UCSD-AML1 (cell line): Measurements from ENCODE around the gene SPATA1.
"Not testable (repeated sequence)": the region's sequence is repeated elsewhere in the genome, so short reads cannot be mapped to it uniquely, and the experiment has no call there.

Experiments used
- DNase-seq: peaks from one replicate; lab custom pipeline; 2025; ENCODE audit not compliant: unreplicated experiment; lab: John Stamatoyannopoulos, UW

The SPATA1 gene

GRCh38 chr1:84585803-84586202 is 79.6 kb downstream of the SPATA1 start:
- DNase-seq, result no peak

GRCh38 chr1:84587099-84587498 is 80.9 kb downstream of the SPATA1 start:
- no peak for DNase-seq

GRCh38 chr1:84594959-84595358 is 88.8 kb downstream of the SPATA1 start:
- DNase-seq, result not testable (repeated sequence)

- no peak for DNase-seq
These were observed 90.8 kb downstream of the SPATA1 start for GRCh38 chr1:84597011-84597410.

GRCh38 chr1:84598418-84598817 is 92.2 kb downstream of the SPATA1 start:
- no peak for DNase-seq

- no peak for DNase-seq
These were observed 92.9 kb downstream of the SPATA1 start for GRCh38 chr1:84598846-84599741.

GRCh38 chr1:84600796-84601195 is 94.6 kb downstream of the SPATA1 start:
- DNase-seq, result no peak

GRCh38 chr1:84603223-84603622 is 97.0 kb downstream of the SPATA1 start:
- no peak for DNase-seq

GRCh38 chr1:84603941-84604830 is 98.0 kb downstream of the SPATA1 start:
- DNase-seq, result peak; percentile 60

GRCh38 chr1:84605157-84605556 is 99.0 kb downstream of the SPATA1 start:
- no peak for DNase-seq

- no peak for DNase-seq
These were observed 100.8 kb downstream of the SPATA1 start for GRCh38 chr1:84606977-84607376.

GRCh38 chr1:84611091-84611490 is 104.9 kb downstream of the SPATA1 start:
- DNase-seq, result no peak

- DNase-seq, result no peak
These were observed 105.6 kb downstream of the SPATA1 start for GRCh38 chr1:84611796-84612195.

GRCh38 chr1:84613026-84613425 is 106.8 kb downstream of the SPATA1 start:
- no peak for DNase-seq

- DNase-seq, result no peak
These were observed 107.7 kb downstream of the SPATA1 start for GRCh38 chr1:84613887-84614286.

- DNase-seq, result no peak
These were observed 109.6 kb downstream of the SPATA1 start for GRCh38 chr1:84615790-84616189.
